Measurements from ENCODE around the gene GPR153.

Gene GPR153

GRCh38 chr1:6268415-6268814 is 7.5 kb upstream of the GPR153 start:
- no peak for DNase-seq

GRCh38 chr1:6267686-6268322 is 6.9 kb upstream of the GPR153 start:
- no peak for DNase-seq

- DNase-seq = no peak
Measured at GRCh38 chr1:6266641-6267040, 5.7 kb upstream of the GPR153 start.

- no peak for DNase-seq
Measured at GRCh38 chr1:6265151-6265550, 4.3 kb upstream of the GPR153 start.

GRCh38 chr1:6263716-6264115 is 2.8 kb upstream of the GPR153 start:
- DNase-seq = no peak

GRCh38 chr1:6262555-6263420 is 1.9 kb upstream of the GPR153 start:
- no peak for DNase-seq

GRCh38 chr1:6261615-6261995 is 707 bp upstream of the GPR153 start:
- no peak for DNase-seq

- DNase-seq = no peak
Measured at GRCh38 chr1:6260433-6260934, 414 bp downstream of the GPR153 start.

GRCh38 chr1:6259491-6260362 is 1.2 kb downstream of the GPR153 start:
- peak; percentile 81 for DNase-seq

- DNase-seq = no peak
Measured at GRCh38 chr1:6258675-6259074, 2.2 kb downstream of the GPR153 start.

- no peak for DNase-seq
Measured at GRCh38 chr1:6257541-6258069, 3.3 kb downstream of the GPR153 start.

- DNase-seq = no peak
Measured at GRCh38 chr1:6256645-6257044, 4.3 kb downstream of the GPR153 start.

GRCh38 chr1:6254691-6255090 is 6.2 kb downstream of the GPR153 start:
- no peak for DNase-seq

GRCh38 chr1:6253380-6253779 is 7.5 kb downstream of the GPR153 start:
- DNase-seq = no peak

- DNase-seq = no peak
Measured at GRCh38 chr1:6252374-6252710, 8.6 kb downstream of the GPR153 start.

- DNase-seq = no peak
Measured at GRCh38 chr1:6251681-6252373, 9.1 kb downstream of the GPR153 start.

- DNase-seq = no peak
Measured at GRCh38 chr1:6251233-6251632, 9.7 kb downstream of the GPR153 start.

GRCh38 chr1:6249739-6250689 is 10.9 kb downstream of the GPR153 start:
- DNase-seq = no peak

- no peak for DNase-seq
Measured at GRCh38 chr1:6248932-6249738, 11.8 kb downstream of the GPR153 start.

- no peak for DNase-seq
Measured at GRCh38 chr1:6248161-6248776, 12.6 kb downstream of the GPR153 start.

All from islet precursor cell (in vitro differentiated cells).